ENCODE data around the gene TAF6L. TPM values are rescaled to one million over a fixed set of nuclear protein-coding genes. Genes with fewer than 3 reads are reported as not detected.
A peak's percentile ranks its signal among the peaks of the same experiment; 100 is the strongest.

Gene TAF6L
- total and polyA plus RNA-seq, 12 donors = 10.8 to 98.1 (median 26.0) TPM

- H3K27me3 ChIP-seq = no peaks in the 10 kb centered on the region
- no peaks in the 10 kb centered on the region for H3K9me3 ChIP-seq (replicated peaks in 1 of 3)
- 0 to 2% (median 1%) methylated on average over 10 to 33 of the region's 33 CpGs for WGBS, 4 donors
- H3K27ac ChIP-seq = peak overlapping the region; percentile 50 to 98 (median 96)
- intact Hi-C loops (cut with DNase I) = no loop called here
- H3K4me3 ChIP-seq = peak overlapping the region; percentile 34 to 93 (median 77)
- H3K4me1 ChIP-seq (replicated peaks in 1 of 2) = peaks cover 14 to 23% of the 10 kb centered on the region in 2 donors
- peak in 1 of 7 donors; percentile 29 for DNase-seq
- H3K36me3 ChIP-seq (replicated peaks in 1 of 2) = peaks cover 0 to 51% of the 10 kb centered on the region in 2 donors
- TF ChIP-seq CTCF (IDR thresholded peaks at IDR 0.05) (peak in 1 of 6 experiments; percentile 24), POLR2A (IDR thresholded peaks at IDR 0.05) (peak in 1 of 2 donors; percentile 65)
These were observed 59.8 kb downstream of the TAF6L start for GRCh38 chr11:62830904-62831519.

GRCh38 chr11:62831520-62832335, 60.5 kb downstream of the TAF6L start, which contains the start of gene STX5:
STX5 (minus strand) TSS chr11:62832051; CDS start chr11:62831243, 808 bp downstream.
- intact Hi-C loops (cut with DNase I) = no loop called here
- H3K36me3 ChIP-seq (replicated peaks in 1 of 2) = peaks cover 0 to 51% of the 10 kb centered on the region in 2 donors

GRCh38 chr11:62832336-62833234, 61.4 kb downstream of the TAF6L start, which contains the start of gene TEX54:
TEX54 (minus strand) TSS chr11:62832841.
- intact Hi-C loops (cut with DNase I) = no loop called here
- TF ChIP-seq POLR2A (IDR thresholded peaks at IDR 0.05) (no peak), CTCF (IDR thresholded peaks at IDR 0.05) (no peak)
- peak; percentile 53 to 84 (median 75) for DNase-seq
- peak within 1 kb of the TSS; percentile 5 to 93 (median 88) for H3K4me3 ChIP-seq
- H3K9me3 ChIP-seq (replicated peaks in 1 of 3) = no peaks in the 10 kb centered on the region
- peaks cover 14 to 23% of the 10 kb centered on the region in 2 donors for H3K4me1 ChIP-seq (replicated peaks in 1 of 2)
- peaks cover 0 to 48% of the 10 kb centered on the region in 2 donors for H3K36me3 ChIP-seq (replicated peaks in 1 of 2)
- peak within 1 kb of the TSS; percentile 83 to 98 (median 96) for H3K27ac ChIP-seq
- WGBS, 4 donors = 8 to 13% (median 9%) methylated on average over 25 to 40 of the region's 40 CpGs
- H3K27me3 ChIP-seq = no peaks in the 10 kb centered on the region

More at GRCh38 chr11:62831520-62832335, 60.5 kb downstream of the TAF6L start, which contains the start of gene STX5:
- Histone ChIP-seq H3K4me3 (peak within 1 kb of the TSS; percentile 34 to 93 (median 88)), H3K27me3 (no peaks in the 10 kb centered on the region), H3K27ac (peak within 1 kb of the TSS; percentile 83 to 98 (median 96)), H3K9me3 (replicated peaks in 1 of 3) (no peaks in the 10 kb centered on the region), H3K4me1 (replicated peaks in 1 of 2) (peaks cover 14 to 23% of the 10 kb centered on the region in 2 donors)
- peak; percentile 99 to 100 (median 100) for DNase-seq
- 1% methylated on average over 22 to 65 of the region's 65 CpGs for WGBS, 4 donors
- TF ChIP-seq POLR2A (IDR thresholded peaks at IDR 0.05) (peak; percentile 49 to 96), CTCF (IDR thresholded peaks at IDR 0.05) (no peak)
